Measurements from ENCODE around the gene LBX2. TPM values are rescaled to one million over a fixed set of nuclear protein-coding genes. Genes with fewer than 3 reads are reported as not detected.

LBX2 gene
- total and polyA plus RNA-seq, 9 of the 15 experiments (the other 6 are each of a cell fraction or from before 2014, with no cell fraction given): 0.39 to 6.2 (median 1.8) TPM; not detected in 1

DNA sequence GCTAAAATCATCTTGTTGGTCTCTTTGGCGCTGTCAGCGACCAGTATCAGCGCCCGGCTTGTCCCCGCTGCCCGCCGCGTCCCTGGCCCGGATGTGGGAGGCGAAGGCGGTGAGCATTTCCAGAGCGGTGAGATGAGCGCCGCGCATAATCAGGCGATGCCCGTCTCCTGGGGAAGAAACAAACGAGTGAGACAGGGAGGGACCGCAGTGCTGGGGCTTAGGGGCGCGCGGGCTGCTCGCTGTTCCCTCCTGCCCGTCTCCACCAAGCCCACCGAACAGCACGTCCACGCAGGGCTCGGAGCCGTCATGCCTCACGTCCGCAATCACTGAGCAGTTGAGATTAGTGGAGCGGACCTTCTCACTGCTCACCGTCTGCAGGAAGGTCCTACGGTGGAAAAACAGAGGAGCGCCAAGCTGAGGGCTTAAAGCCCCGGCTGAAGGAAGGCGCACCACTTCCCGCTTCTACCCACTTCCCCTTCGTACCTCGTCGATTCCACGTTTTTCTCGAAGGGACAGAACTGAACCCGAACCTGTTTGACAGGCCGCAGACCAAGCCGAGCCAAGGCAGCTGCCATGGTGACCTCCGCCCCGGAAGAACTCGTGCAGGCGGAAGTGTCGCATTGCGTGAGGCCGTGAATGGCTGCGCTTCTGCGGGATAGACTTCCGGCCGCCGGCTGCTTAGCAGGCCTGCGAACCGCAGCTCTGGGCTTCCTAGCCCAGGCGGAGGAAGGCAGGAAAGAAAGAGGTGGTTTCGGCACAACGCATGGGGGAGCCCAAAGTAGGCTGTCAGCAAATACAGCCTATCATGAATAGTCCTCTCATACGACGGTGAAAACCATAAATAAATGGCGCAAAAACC is 27.1 kb downstream of the LBX2 start, which contains the start of gene MRPL53 (continued):
- TF ChIP-seq, protein P1, sequence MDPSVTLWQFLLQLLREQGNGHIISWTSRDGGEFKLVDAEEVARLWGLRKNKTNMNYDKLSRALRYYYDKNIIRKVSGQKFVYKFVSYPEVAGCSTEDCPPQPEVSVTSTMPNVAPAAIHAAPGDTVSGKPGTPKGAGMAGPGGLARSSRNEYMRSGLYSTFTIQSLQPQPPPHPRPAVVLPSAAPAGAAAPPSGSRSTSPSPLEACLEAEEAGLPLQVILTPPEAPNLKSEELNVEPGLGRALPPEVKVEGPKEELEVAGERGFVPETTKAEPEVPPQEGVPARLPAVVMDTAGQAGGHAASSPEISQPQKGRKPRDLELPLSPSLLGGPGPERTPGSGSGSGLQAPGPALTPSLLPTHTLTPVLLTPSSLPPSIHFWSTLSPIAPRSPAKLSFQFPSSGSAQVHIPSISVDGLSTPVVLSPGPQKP (CRISPR knock-in tag; IDR thresholded peaks at IDR 0.05): no peak
- TF ChIP-seq, protein P2, sequence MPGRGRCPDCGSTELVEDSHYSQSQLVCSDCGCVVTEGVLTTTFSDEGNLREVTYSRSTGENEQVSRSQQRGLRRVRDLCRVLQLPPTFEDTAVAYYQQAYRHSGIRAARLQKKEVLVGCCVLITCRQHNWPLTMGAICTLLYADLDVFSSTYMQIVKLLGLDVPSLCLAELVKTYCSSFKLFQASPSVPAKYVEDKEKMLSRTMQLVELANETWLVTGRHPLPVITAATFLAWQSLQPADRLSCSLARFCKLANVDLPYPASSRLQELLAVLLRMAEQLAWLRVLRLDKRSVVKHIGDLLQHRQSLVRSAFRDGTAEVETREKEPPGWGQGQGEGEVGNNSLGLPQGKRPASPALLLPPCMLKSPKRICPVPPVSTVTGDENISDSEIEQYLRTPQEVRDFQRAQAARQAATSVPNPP (IDR thresholded peaks at IDR 0.05; ENCODE audit: borderline replicate concordance, insufficient read depth, insufficient read length): no peak
- TF ChIP-seq, protein P3, sequence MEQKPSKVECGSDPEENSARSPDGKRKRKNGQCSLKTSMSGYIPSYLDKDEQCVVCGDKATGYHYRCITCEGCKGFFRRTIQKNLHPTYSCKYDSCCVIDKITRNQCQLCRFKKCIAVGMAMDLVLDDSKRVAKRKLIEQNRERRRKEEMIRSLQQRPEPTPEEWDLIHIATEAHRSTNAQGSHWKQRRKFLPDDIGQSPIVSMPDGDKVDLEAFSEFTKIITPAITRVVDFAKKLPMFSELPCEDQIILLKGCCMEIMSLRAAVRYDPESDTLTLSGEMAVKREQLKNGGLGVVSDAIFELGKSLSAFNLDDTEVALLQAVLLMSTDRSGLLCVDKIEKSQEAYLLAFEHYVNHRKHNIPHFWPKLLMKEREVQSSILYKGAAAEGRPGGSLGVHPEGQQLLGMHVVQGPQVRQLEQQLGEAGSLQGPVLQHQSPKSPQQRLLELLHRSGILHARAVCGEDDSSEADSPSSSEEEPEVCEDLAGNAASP (IDR thresholded peaks at IDR 0.05): no peak
- TF ChIP-seq TCF7 (IDR thresholded peaks at IDR 0.05; ENCODE audit: borderline replicate concordance) (no peak), HMG20A (CRISPR knock-in tag; conservative IDR thresholded peaks at IDR 0.05) (no peak), PHF8 (IDR thresholded peaks at IDR 0.05; ENCODE audit: borderline replicate concordance, low read length) (peak; percentile 86), SRF (CRISPR knock-in tag; IDR thresholded peaks at IDR 0.05) (peak in 1 of 2 experiments; percentile 60; a peak in 2 of 4 replicates), ZNF134 (CRISPR knock-in tag; conservative IDR thresholded peaks at IDR 0.05) (peak; percentile 85), IFI16 (CRISPR knock-in tag; IDR thresholded peaks at IDR 0.05) (no peak), NEUROD1 (IDR thresholded peaks at IDR 0.05; ENCODE audit: borderline replicate concordance, low read depth, low read length, partially characterized antibody) (peak; percentile 48), PHTF2 (CRISPR knock-in tag; IDR thresholded peaks at IDR 0.05) (peak; percentile 84), SMARCE1 (IDR thresholded peaks at IDR 0.05) (no peak), CBFA2T3 (IDR thresholded peaks at IDR 0.05) (no peak), SREBF2 (CRISPR knock-in tag; IDR thresholded peaks at IDR 0.05) (no peak), SETDB1 (IDR thresholded peaks at IDR 0.05; ENCODE audit: low read length) (no peak), NR1H2 (CRISPR knock-in tag; IDR thresholded peaks at IDR 0.05) (no peak), PCBP1 (IDR thresholded peaks at IDR 0.05; ENCODE audit: low read depth, low read length, poor library complexity, severe bottlenecking) (no peak), MEIS2 (IDR thresholded peaks at IDR 0.05; ENCODE audit: partially characterized antibody) (peak; percentile 72), ZNF551 (CRISPR knock-in tag; IDR thresholded peaks at IDR 0.05) (no peak), ZFPM2 (CRISPR knock-in tag; IDR thresholded peaks at IDR 0.05) (peak; percentile 82), ARHGAP35 (IDR thresholded peaks at IDR 0.05; ENCODE audit: partially characterized antibody) (no peak)
- TF ChIP-seq, protein P4, sequence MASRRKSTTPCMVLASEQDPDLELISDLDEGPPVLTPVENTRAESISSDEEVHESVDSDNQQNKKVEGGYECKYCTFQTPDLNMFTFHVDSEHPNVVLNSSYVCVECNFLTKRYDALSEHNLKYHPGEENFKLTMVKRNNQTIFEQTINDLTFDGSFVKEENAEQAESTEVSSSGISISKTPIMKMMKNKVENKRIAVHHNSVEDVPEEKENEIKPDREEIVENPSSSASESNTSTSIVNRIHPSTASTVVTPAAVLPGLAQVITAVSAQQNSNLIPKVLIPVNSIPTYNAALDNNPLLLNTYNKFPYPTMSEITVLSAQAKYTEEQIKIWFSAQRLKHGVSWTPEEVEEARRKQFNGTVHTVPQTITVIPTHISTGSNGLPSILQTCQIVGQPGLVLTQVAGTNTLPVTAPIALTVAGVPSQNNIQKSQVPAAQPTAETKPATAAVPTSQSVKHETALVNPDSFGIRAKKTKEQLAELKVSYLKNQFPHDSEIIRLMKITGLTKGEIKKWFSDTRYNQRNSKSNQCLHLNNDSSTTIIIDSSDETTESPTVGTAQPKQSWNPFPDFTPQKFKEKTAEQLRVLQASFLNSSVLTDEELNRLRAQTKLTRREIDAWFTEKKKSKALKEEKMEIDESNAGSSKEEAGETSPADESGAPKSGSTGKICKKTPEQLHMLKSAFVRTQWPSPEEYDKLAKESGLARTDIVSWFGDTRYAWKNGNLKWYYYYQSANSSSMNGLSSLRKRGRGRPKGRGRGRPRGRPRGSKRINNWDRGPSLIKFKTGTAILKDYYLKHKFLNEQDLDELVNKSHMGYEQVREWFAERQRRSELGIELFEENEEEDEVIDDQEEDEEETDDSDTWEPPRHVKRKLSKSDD (conservative IDR thresholded peaks at IDR 0.05; ENCODE audit: low read length): no peak

Measured in K562 (cell line).